CD8-positive, alpha-beta memory T cell (primary cell): ENCODE measurements around the gene AKT1S1. TPM values are rescaled to one million over a fixed set of nuclear protein-coding genes. Genes with fewer than 3 reads are reported as not detected.

Source experiments
- CTCF ChIA-PET: fragments of 350-600 bp; sonication (Branson Sonifier 250); formaldehyde crosslinking; loops from one replicate; lab custom pipeline; 2021; ENCODE audit warnings: antibody characterized with exemption; lab: Charles Lee
- POLR2A ChIA-PET: fragments of 350-600 bp; sonication (Branson Sonifier 250); formaldehyde crosslinking; loops from one replicate; lab custom pipeline; 2021; ENCODE audit warnings: antibody characterized with exemption; lab: Charles Lee
- DNase-seq, 5 donors: peaks; one replicate each; pipeline versions ENCODE4 v3.0.0 to v3.0.0-alpha.2; 2020 to 2022; ENCODE audit warnings: mixed read lengths in 1 of 5
- H3K27ac ChIP-seq: one replicate; pipeline ENCODE4 v1.7.0; 2013; ENCODE audit warnings: low read depth, mild to moderate bottlenecking, low read length, moderate library complexity
- H3K27me3 ChIP-seq: 2 replicates; pipeline ENCODE4 v1.7.0; 2013; ENCODE audit warnings: low read length, mild to moderate bottlenecking; ENCODE audit not compliant: insufficient read depth, poor library complexity, severe bottlenecking
- H3K36me3 ChIP-seq: 2 replicates; pipeline ENCODE4 v1.7.0; 2013; ENCODE audit warnings: mild to moderate bottlenecking, low read length, moderate library complexity; ENCODE audit not compliant: insufficient read depth
- H3K4me1 ChIP-seq: 2 replicates; pipeline ENCODE4 v1.7.0; 2013; ENCODE audit warnings: mild to moderate bottlenecking, low read length, moderate library complexity; ENCODE audit not compliant: insufficient read depth
- H3K4me3 ChIP-seq: 2 replicates; pipeline ENCODE4 v1.7.0; 2013; ENCODE audit warnings: mild to moderate bottlenecking, low read length
- H3K9me3 ChIP-seq: 2 replicates; pipeline ENCODE4 v1.7.0; 2013; ENCODE audit warnings: mild to moderate bottlenecking, low read length
- H3K27ac Mint-ChIP-seq, 8 donors: one replicate each; pipeline ENCODE4 v1.8.0; 2020 to 2021; ENCODE audit warnings: mixed read lengths in 8 of 8, mild to moderate bottlenecking in 6 of 8, inconsistent platforms in 3 of 8, moderate library complexity in 3 of 8
- H3K27me3 Mint-ChIP-seq, 2 donors: one replicate each; pipeline ENCODE4 v1.8.0; 2020 to 2021; ENCODE audit warnings: mixed read lengths in 2 of 2, mild to moderate bottlenecking in 1 of 2, moderate library complexity in 1 of 2
- H3K36me3 Mint-ChIP-seq, 3 donors: one replicate each; pipeline ENCODE4 v1.8.0; 2020 to 2021; ENCODE audit warnings: mixed read lengths in 3 of 3, inconsistent platforms in 1 of 3, mild to moderate bottlenecking in 1 of 3
- H3K4me1 Mint-ChIP-seq, 3 donors: one replicate each; pipeline ENCODE4 v1.8.0; 2020 to 2021; ENCODE audit warnings: mixed read lengths in 3 of 3, inconsistent platforms in 1 of 3, mild to moderate bottlenecking in 1 of 3
- H3K4me3 Mint-ChIP-seq, 7 donors: one replicate each; pipeline ENCODE4 v1.8.0; 2020 to 2021; ENCODE audit warnings: mixed read lengths in 7 of 7, mild to moderate bottlenecking in 6 of 7, moderate library complexity in 4 of 7, inconsistent platforms in 2 of 7
- H3K9me3 Mint-ChIP-seq, 5 donors: one replicate each; pipeline ENCODE4 v1.8.0; 2020 to 2022; ENCODE audit warnings: mixed read lengths in 5 of 5, mild to moderate bottlenecking in 3 of 5, moderate library complexity in 2 of 5, inconsistent platforms in 1 of 5
- polyA plus RNA-seq: library from polyadenylated mRNA; unstranded; fragments of 300-500 nt; fragmentation: Illumina TruSeq; gene quantifications from one replicate; pipeline ENCODE4 v1.2.3, GENCODE V29; 2021
- total RNA-seq, 2 experiments: library from RNA; stranded (reverse); gene quantifications; one replicate each; pipeline ENCODE4 v1.2.3, GENCODE V29; 2021

AKT1S1 gene
- total and polyA plus RNA-seq, 3 experiments from 2014 or later: 4.7 to 33.6 (median 32.8) TPM

GRCh38 chr19:49875177-49875576 lies 2.0 kb downstream of the AKT1S1 start:
- DNase-seq: no peak
- Mint-ChIP-seq H3K9me3 (no peaks in the 10 kb centered on the region), H3K27me3 (peaks cover 0 to 3% of the 10 kb centered on the region in 2 donors), H3K4me1 (peaks cover 23 to 42% (median 36%) of the 10 kb centered on the region in 3 donors), H3K4me3 (peak overlapping the region in 2 of 7 donors; percentile 54 to 78), H3K36me3 (peaks cover 0 to 22% (median 4%) of the 10 kb centered on the region in 3 donors), H3K27ac (peak overlapping the region in 5 of 8 donors; percentile 40 to 81 (median 61))
- H3K27me3 ChIP-seq: no peaks in the 10 kb centered on the region
- H3K9me3 ChIP-seq: no peaks in the 10 kb centered on the region
- peak overlapping the region; percentile 98 for H3K27ac ChIP-seq
- CTCF ChIA-PET: no interaction called here
- peak overlapping the region; percentile 78 for H3K4me3 ChIP-seq
- H3K36me3 ChIP-seq: peaks cover 2% of the 10 kb centered on the region
- POLR2A ChIA-PET: interaction anchor here (3.0 kb wide), 1 partner anchor 8 kb away, joined by 33 read pairs; the partner anchor contains the start of gene PNKP
- H3K4me1 ChIP-seq: peaks cover 27% of the 10 kb centered on the region

GRCh38 chr19:49874503-49875157 lies 2.5 kb downstream of the AKT1S1 start:
- Mint-ChIP-seq H3K27me3 (peaks cover 0 to 3% of the 10 kb centered on the region in 2 donors), H3K9me3 (no peaks in the 10 kb centered on the region), H3K27ac (peak overlapping the region in 5 of 8 donors; percentile 40 to 84 (median 61)), H3K4me1 (peaks cover 25 to 45% (median 38%) of the 10 kb centered on the region in 3 donors), H3K4me3 (peak overlapping the region in 3 of 7 donors; percentile 20 to 78 (median 54)), H3K36me3 (peaks cover 0 to 18% (median 4%) of the 10 kb centered on the region in 3 donors)
- no peaks in the 10 kb centered on the region for H3K36me3 ChIP-seq
- no peaks in the 10 kb centered on the region for H3K27me3 ChIP-seq
- CTCF ChIA-PET: no interaction called here
- no peak for DNase-seq
- H3K27ac ChIP-seq: no peak overlapping the region
- peaks cover 30% of the 10 kb centered on the region for H3K4me1 ChIP-seq
- no peaks in the 10 kb centered on the region for H3K9me3 ChIP-seq
- POLR2A ChIA-PET: interaction anchor here (0.5 kb wide), 1 partner anchor 27 kb away, joined by 4 read pairs; no protein-coding TSS in a partner anchor
- no peak overlapping the region for H3K4me3 ChIP-seq

GRCh38 chr19:49873834-49874233 lies 3.3 kb downstream of the AKT1S1 start:
- Histone ChIP-seq H3K4me3 (no peak overlapping the region), H3K27me3 (no peaks in the 10 kb centered on the region), H3K27ac (no peak overlapping the region), H3K36me3 (no peaks in the 10 kb centered on the region), H3K9me3 (no peaks in the 10 kb centered on the region), H3K4me1 (peaks cover 32% of the 10 kb centered on the region)
- DNase-seq: no peak
- CTCF ChIA-PET: no interaction called here
- Mint-ChIP-seq H3K4me1 (peaks cover 21 to 38% (median 34%) of the 10 kb centered on the region in 3 donors), H3K27me3 (peaks cover 0 to 3% of the 10 kb centered on the region in 2 donors), H3K9me3 (no peaks in the 10 kb centered on the region), H3K4me3 (peak overlapping the region in 1 of 7 donors; percentile 18), H3K27ac (peak overlapping the region in 1 of 8 donors; percentile 39), H3K36me3 (peaks cover 0 to 10% (median 2%) of the 10 kb centered on the region in 3 donors)
- POLR2A ChIA-PET: interaction anchor here (0.5 kb wide), 1 partner anchor 63 kb away, joined by 3 read pairs; no protein-coding TSS in a partner anchor

- Mint-ChIP-seq H3K27ac (no peak overlapping the region), H3K9me3 (peaks cover 0 to 3% (median 0%) of the 10 kb centered on the region in 5 donors), H3K36me3 (peaks cover 0 to 8% (median 2%) of the 10 kb centered on the region in 3 donors), H3K4me3 (no peak overlapping the region), H3K4me1 (peaks cover 18 to 31% (median 27%) of the 10 kb centered on the region in 3 donors), H3K27me3 (peaks cover 0 to 1% of the 10 kb centered on the region in 2 donors)
- Histone ChIP-seq H3K4me3 (no peak overlapping the region), H3K27me3 (no peaks in the 10 kb centered on the region), H3K9me3 (no peaks in the 10 kb centered on the region), H3K36me3 (no peaks in the 10 kb centered on the region), H3K27ac (no peak overlapping the region), H3K4me1 (peaks cover 32% of the 10 kb centered on the region)
- ChIA-PET CTCF (no interaction called here), POLR2A (no interaction called here)
- no peak for DNase-seq
Measured at GRCh38 chr19:49873129-49873521, 4.0 kb downstream of the AKT1S1 start.

GRCh38 chr19:49872245-49873128 lies 4.7 kb downstream of the AKT1S1 start:
- H3K9me3 Mint-ChIP-seq: peaks cover 0 to 3% (median 0%) of the 10 kb centered on the region in 5 donors
- peaks cover 18 to 27% (median 24%) of the 10 kb centered on the region in 3 donors for H3K4me1 Mint-ChIP-seq
- peaks cover 0 to 8% (median 0%) of the 10 kb centered on the region in 3 donors for H3K36me3 Mint-ChIP-seq
- ChIA-PET POLR2A (no interaction called here), CTCF (no interaction called here)
- peaks cover 0 to 3% of the 10 kb centered on the region in 2 donors for H3K27me3 Mint-ChIP-seq
- no peaks in the 10 kb centered on the region for H3K9me3 ChIP-seq
- H3K4me1 ChIP-seq: peaks cover 36% of the 10 kb centered on the region
- no peak overlapping the region for H3K4me3 ChIP-seq
- H3K27ac Mint-ChIP-seq: peak overlapping the region in 3 of 8 donors; percentile 10 to 73 (median 72)
- no peak overlapping the region for H3K27ac ChIP-seq
- no peak for DNase-seq
- H3K27me3 ChIP-seq: no peaks in the 10 kb centered on the region
- no peaks in the 10 kb centered on the region for H3K36me3 ChIP-seq
- H3K4me3 Mint-ChIP-seq: peak overlapping the region in 5 of 7 donors; percentile 20 to 69 (median 39)

GRCh38 chr19:49871349-49871985 lies 5.7 kb downstream of the AKT1S1 start:
- peak in 1 of 5 donors; percentile 45 for DNase-seq
- peaks cover 41% of the 10 kb centered on the region for H3K4me1 ChIP-seq
- no peaks in the 10 kb centered on the region for H3K36me3 ChIP-seq
- Mint-ChIP-seq H3K4me1 (peaks cover 24 to 33% (median 27%) of the 10 kb centered on the region in 3 donors), H3K36me3 (peaks cover 0 to 15% (median 0%) of the 10 kb centered on the region in 3 donors), H3K27ac (peak overlapping the region in 5 of 8 donors; percentile 29 to 93 (median 68)), H3K9me3 (peaks cover 0 to 3% (median 0%) of the 10 kb centered on the region in 5 donors), H3K27me3 (peaks cover 0 to 4% of the 10 kb centered on the region in 2 donors), H3K4me3 (peak overlapping the region in 4 of 7 donors; percentile 20 to 55 (median 36))
- H3K27ac ChIP-seq: no peak overlapping the region
- CTCF ChIA-PET: no interaction called here
- H3K27me3 ChIP-seq: no peaks in the 10 kb centered on the region
- H3K4me3 ChIP-seq: no peak overlapping the region
- POLR2A ChIA-PET: interaction anchor here (0.6 kb wide), 1 partner anchor 192 kb away, joined by 3 read pairs; no protein-coding TSS in a partner anchor
- H3K9me3 ChIP-seq: no peaks in the 10 kb centered on the region

- H3K4me1 Mint-ChIP-seq: peaks cover 21 to 36% (median 27%) of the 10 kb centered on the region in 3 donors
- peak in 1 of 5 donors; percentile 49 for DNase-seq
- H3K27ac Mint-ChIP-seq: peak overlapping the region in 7 of 8 donors; percentile 66 to 97 (median 89)
- Histone ChIP-seq H3K4me1 (peaks cover 44% of the 10 kb centered on the region), H3K9me3 (no peaks in the 10 kb centered on the region), H3K27me3 (no peaks in the 10 kb centered on the region), H3K4me3 (peak overlapping the region; percentile 73), H3K36me3 (no peaks in the 10 kb centered on the region), H3K27ac (peak overlapping the region; percentile 71)
- H3K4me3 Mint-ChIP-seq: peak overlapping the region in 2 of 7 donors; percentile 84 to 86
- CTCF ChIA-PET: interaction anchor here (1.8 kb wide), 1 partner anchor 20 kb away, joined by 6 read pairs; no protein-coding TSS in a partner anchor
- peaks cover 0 to 4% of the 10 kb centered on the region in 2 donors for H3K27me3 Mint-ChIP-seq
- POLR2A ChIA-PET: interaction anchor here (0.6 to 1.1 kb wide), 2 partner anchors 11 to 191 kb away, joined by 3 to 4 read pairs; no protein-coding TSS in a partner anchor
- peaks cover 0 to 3% (median 0%) of the 10 kb centered on the region in 5 donors for H3K9me3 Mint-ChIP-seq
- peaks cover 0 to 17% (median 0%) of the 10 kb centered on the region in 3 donors for H3K36me3 Mint-ChIP-seq
Measured at GRCh38 chr19:49870309-49870901, 6.8 kb downstream of the AKT1S1 start.
